ENCODE measurements around the gene TTC27.
A peak's percentile ranks its signal among the peaks of the same experiment; 100 is the strongest.
"Not testable (repeated sequence)": the region's sequence is repeated elsewhere in the genome, so short reads cannot be mapped to it uniquely, and the experiment has no call there.

TTC27 gene

DNA sequence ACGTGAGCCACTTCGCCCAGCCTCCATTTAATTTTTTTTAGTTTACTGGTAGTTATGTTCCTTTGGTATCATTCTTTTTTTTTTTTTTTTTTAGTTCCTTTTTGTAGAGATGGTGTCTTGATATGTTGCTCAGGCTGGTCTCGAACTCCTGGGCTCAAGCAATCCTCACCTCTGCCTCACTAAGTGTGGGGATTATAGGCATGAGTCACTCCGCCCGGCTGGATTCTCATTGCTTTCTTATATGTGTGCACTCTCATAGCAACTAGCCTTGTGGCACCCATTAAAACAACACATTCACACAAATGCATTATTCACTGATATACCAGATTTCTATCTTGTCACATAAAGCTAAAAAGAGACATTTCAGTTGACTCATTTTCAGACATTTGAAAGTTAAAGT lies 4.2 kb downstream of the TTC27 start:
- Mint-ChIP-seq H3K4me3 (no peak overlapping the region), H3K9me3 (no peaks in the 10 kb centered on the region), H3K36me3 (ENCODE audit: insufficient read depth) (peaks cover 33% of the 10 kb centered on the region), H3K27me3 (no peaks in the 10 kb centered on the region), H3K4me1 (peaks cover 27% of the 10 kb centered on the region), H3K27ac (ENCODE audit: low read depth) (no peak overlapping the region)
- ATAC-seq (replicated peaks; ENCODE audit: extremely low read depth, poor library complexity, severe bottlenecking) (no peak), DNase-seq (ENCODE audit: low spot score in 2 of 2) (no peak)

DNA sequence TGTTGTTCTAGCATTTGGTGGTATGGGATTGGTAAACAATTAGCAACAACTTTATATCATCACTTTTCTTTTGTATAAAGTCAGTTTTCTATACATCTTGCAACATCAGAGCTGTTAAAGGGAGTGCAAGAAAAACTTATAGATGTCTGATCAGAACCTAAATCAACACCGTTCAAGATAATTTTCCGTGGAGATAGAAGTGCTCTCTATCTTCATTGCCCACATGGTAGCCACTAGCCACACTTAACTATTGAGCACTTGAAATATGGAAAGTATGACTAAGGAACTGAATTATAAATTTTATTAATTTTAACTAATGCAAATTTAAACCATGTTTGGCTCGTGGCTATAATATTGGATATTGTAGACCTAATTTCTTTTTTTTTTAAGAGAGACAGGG lies 5.2 kb downstream of the TTC27 start:
- Mint-ChIP-seq H3K4me3 (no peak overlapping the region), H3K4me1 (peaks cover 18% of the 10 kb centered on the region), H3K36me3 (ENCODE audit: insufficient read depth) (peaks cover 32% of the 10 kb centered on the region), H3K27me3 (no peaks in the 10 kb centered on the region), H3K27ac (ENCODE audit: low read depth) (no peak overlapping the region), H3K9me3 (no peaks in the 10 kb centered on the region)
- no peak for ATAC-seq (replicated peaks; ENCODE audit: extremely low read depth, poor library complexity, severe bottlenecking)
- no peak for DNase-seq (ENCODE audit: low spot score in 2 of 2)

- not testable (repeated sequence) for H3K4me3 Mint-ChIP-seq; H3K9me3 Mint-ChIP-seq; H3K27me3 Mint-ChIP-seq; ATAC-seq (replicated peaks; ENCODE audit: extremely low read depth, poor library complexity, severe bottlenecking); DNase-seq (ENCODE audit: low spot score in 2 of 2); H3K4me1 Mint-ChIP-seq
- H3K27ac Mint-ChIP-seq (ENCODE audit: low read depth), result peak overlapping the region; percentile 53
- peaks cover 36% of the 10 kb centered on the region for H3K36me3 Mint-ChIP-seq (ENCODE audit: insufficient read depth)
Observed at GRCh38 chr2:32638548-32638947, 10.7 kb downstream of the TTC27 start.

- ATAC-seq (replicated peaks; ENCODE audit: extremely low read depth, poor library complexity, severe bottlenecking), result no peak
- H3K9me3 Mint-ChIP-seq, result no peaks in the 10 kb centered on the region
- no peak for DNase-seq (ENCODE audit: low spot score in 2 of 2)
- no peak overlapping the region for H3K27ac Mint-ChIP-seq (ENCODE audit: low read depth)
- no peak overlapping the region for H3K4me3 Mint-ChIP-seq
- H3K4me1 Mint-ChIP-seq, result peaks cover 12% of the 10 kb centered on the region
- H3K27me3 Mint-ChIP-seq, result no peaks in the 10 kb centered on the region
- H3K36me3 Mint-ChIP-seq (ENCODE audit: insufficient read depth), result peaks cover 44% of the 10 kb centered on the region
Observed at GRCh38 chr2:32641180-32641579, 13.3 kb downstream of the TTC27 start.

GRCh38 chr2:32647180-32647651 lies 19.4 kb downstream of the TTC27 start:
- no peaks in the 10 kb centered on the region for H3K9me3 Mint-ChIP-seq
- H3K4me1 Mint-ChIP-seq, result peaks cover 6% of the 10 kb centered on the region
- peaks cover 38% of the 10 kb centered on the region for H3K36me3 Mint-ChIP-seq (ENCODE audit: insufficient read depth)
- DNase-seq (ENCODE audit: low spot score in 2 of 2) (no peak), ATAC-seq (replicated peaks; ENCODE audit: extremely low read depth, poor library complexity, severe bottlenecking) (no peak)
- H3K27me3 Mint-ChIP-seq, result no peaks in the 10 kb centered on the region
- H3K27ac Mint-ChIP-seq (ENCODE audit: low read depth), result no peak overlapping the region
- no peak overlapping the region for H3K4me3 Mint-ChIP-seq

DNA sequence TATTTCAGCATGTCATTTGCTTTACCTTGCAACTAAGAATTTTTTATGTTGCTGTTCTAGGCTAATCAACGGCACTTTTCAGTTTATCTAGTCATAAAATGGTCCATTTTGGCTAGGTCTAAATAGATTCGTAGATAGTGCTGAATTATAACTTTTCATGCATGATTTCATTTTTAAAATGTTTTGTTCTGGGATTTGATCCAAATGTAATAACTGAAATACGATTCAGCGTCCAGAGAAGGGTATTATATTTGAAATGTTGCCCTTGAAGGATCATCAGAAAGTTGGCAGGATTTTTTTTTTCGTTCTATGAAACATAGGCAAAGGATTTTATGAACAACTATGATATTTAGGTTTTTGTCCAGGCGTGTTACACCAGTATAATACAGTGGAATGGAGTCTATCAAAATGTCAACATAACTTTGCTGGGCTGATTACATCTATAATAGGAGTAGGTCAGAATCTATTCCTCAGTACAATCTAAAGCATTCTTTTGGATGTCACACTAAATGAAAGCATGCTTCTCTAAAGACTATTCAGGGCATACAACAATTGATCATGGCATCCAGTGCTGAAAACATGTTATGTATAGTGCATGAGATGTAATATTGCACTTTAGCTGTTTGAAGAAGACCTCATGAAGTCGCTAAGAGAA lies 24.8 kb downstream of the TTC27 start:
- Mint-ChIP-seq H3K27ac (ENCODE audit: low read depth) (no peak overlapping the region), H3K4me1 (no peaks in the 10 kb centered on the region), H3K27me3 (no peaks in the 10 kb centered on the region), H3K4me3 (no peak overlapping the region), H3K36me3 (ENCODE audit: insufficient read depth) (peaks cover 37% of the 10 kb centered on the region), H3K9me3 (no peaks in the 10 kb centered on the region)
- ATAC-seq (replicated peaks; ENCODE audit: extremely low read depth, poor library complexity, severe bottlenecking), result no peak
- DNase-seq (ENCODE audit: low spot score in 2 of 2), result no peak

DNA sequence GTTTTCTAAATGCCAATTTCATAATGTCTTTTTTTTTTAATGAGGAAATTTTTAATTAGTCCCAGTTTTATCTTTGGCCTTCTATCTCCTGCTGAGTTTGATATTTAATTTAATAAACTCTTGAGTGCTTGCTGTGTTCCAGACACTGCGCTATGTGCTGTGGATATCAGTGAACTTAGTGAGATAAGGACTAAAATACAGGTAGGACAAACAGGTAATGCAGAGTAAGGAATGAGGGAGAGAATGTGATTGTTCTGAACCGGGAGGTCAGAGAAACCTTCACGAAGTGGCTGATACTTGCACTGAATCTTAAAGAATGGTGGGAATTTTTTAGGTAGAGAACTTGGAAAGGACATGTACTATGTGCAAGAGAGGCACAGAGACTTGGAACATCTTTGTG lies 28.2 kb downstream of the TTC27 start:
- Mint-ChIP-seq H3K27ac (ENCODE audit: low read depth) (peak overlapping the region; percentile 4), H3K9me3 (no peaks in the 10 kb centered on the region), H3K4me1 (peaks cover 6% of the 10 kb centered on the region), H3K4me3 (no peak overlapping the region), H3K36me3 (ENCODE audit: insufficient read depth) (peaks cover 26% of the 10 kb centered on the region), H3K27me3 (no peaks in the 10 kb centered on the region)
- DNase-seq (ENCODE audit: low spot score in 2 of 2) (no peak), ATAC-seq (replicated peaks; ENCODE audit: extremely low read depth, poor library complexity, severe bottlenecking) (no peak)

- Mint-ChIP-seq H3K4me1 (peaks cover 24% of the 10 kb centered on the region), H3K27me3 (no peaks in the 10 kb centered on the region), H3K27ac (ENCODE audit: low read depth) (no peak overlapping the region), H3K36me3 (ENCODE audit: insufficient read depth) (peaks cover 8% of the 10 kb centered on the region), H3K4me3 (no peak overlapping the region), H3K9me3 (no peaks in the 10 kb centered on the region)
- DNase-seq (ENCODE audit: low spot score in 2 of 2) (no peak), ATAC-seq (replicated peaks; ENCODE audit: extremely low read depth, poor library complexity, severe bottlenecking) (no peak)
Observed at GRCh38 chr2:32663864-32664263, 36.0 kb downstream of the TTC27 start.

- no peak for ATAC-seq (replicated peaks; ENCODE audit: extremely low read depth, poor library complexity, severe bottlenecking)
- H3K9me3 Mint-ChIP-seq, result no peaks in the 10 kb centered on the region
- peaks cover 12% of the 10 kb centered on the region for H3K4me1 Mint-ChIP-seq
- H3K36me3 Mint-ChIP-seq (ENCODE audit: insufficient read depth), result peaks cover 20% of the 10 kb centered on the region
- no peaks in the 10 kb centered on the region for H3K27me3 Mint-ChIP-seq
- H3K4me3 Mint-ChIP-seq, result no peak overlapping the region
- no peak overlapping the region for H3K27ac Mint-ChIP-seq (ENCODE audit: low read depth)
- no peak for DNase-seq (ENCODE audit: low spot score in 2 of 2)
Observed at GRCh38 chr2:32666704-32667103, 38.9 kb downstream of the TTC27 start.

GRCh38 chr2:32668254-32668653 lies 40.4 kb downstream of the TTC27 start:
- Mint-ChIP-seq H3K36me3 (ENCODE audit: insufficient read depth) (peaks cover 27% of the 10 kb centered on the region), H3K9me3 (no peaks in the 10 kb centered on the region), H3K4me3 (no peak overlapping the region), H3K27ac (ENCODE audit: low read depth) (no peak overlapping the region), H3K4me1 (no peaks in the 10 kb centered on the region), H3K27me3 (no peaks in the 10 kb centered on the region)
- DNase-seq (ENCODE audit: low spot score in 2 of 2) (no peak), ATAC-seq (replicated peaks; ENCODE audit: extremely low read depth, poor library complexity, severe bottlenecking) (no peak)

GRCh38 chr2:32671885-32672533 lies 44.2 kb downstream of the TTC27 start:
- Mint-ChIP-seq H3K4me1 (no peaks in the 10 kb centered on the region), H3K27ac (ENCODE audit: low read depth) (no peak overlapping the region), H3K9me3 (no peaks in the 10 kb centered on the region), H3K27me3 (no peaks in the 10 kb centered on the region), H3K4me3 (no peak overlapping the region), H3K36me3 (ENCODE audit: insufficient read depth) (peaks cover 37% of the 10 kb centered on the region)
- DNase-seq (ENCODE audit: low spot score in 2 of 2) (no peak), ATAC-seq (replicated peaks; ENCODE audit: extremely low read depth, poor library complexity, severe bottlenecking) (no peak)

- ATAC-seq (replicated peaks; ENCODE audit: extremely low read depth, poor library complexity, severe bottlenecking) (no peak), DNase-seq (ENCODE audit: low spot score in 2 of 2) (no peak)
- H3K4me1 Mint-ChIP-seq, result peaks cover 4% of the 10 kb centered on the region
- H3K27me3 Mint-ChIP-seq, result no peaks in the 10 kb centered on the region
- H3K9me3 Mint-ChIP-seq, result no peaks in the 10 kb centered on the region
- H3K4me3 Mint-ChIP-seq, result no peak overlapping the region
- H3K36me3 Mint-ChIP-seq (ENCODE audit: insufficient read depth), result peaks cover 29% of the 10 kb centered on the region
- no peak overlapping the region for H3K27ac Mint-ChIP-seq (ENCODE audit: low read depth)
Observed at GRCh38 chr2:32678825-32679224, 51.0 kb downstream of the TTC27 start.

DNA sequence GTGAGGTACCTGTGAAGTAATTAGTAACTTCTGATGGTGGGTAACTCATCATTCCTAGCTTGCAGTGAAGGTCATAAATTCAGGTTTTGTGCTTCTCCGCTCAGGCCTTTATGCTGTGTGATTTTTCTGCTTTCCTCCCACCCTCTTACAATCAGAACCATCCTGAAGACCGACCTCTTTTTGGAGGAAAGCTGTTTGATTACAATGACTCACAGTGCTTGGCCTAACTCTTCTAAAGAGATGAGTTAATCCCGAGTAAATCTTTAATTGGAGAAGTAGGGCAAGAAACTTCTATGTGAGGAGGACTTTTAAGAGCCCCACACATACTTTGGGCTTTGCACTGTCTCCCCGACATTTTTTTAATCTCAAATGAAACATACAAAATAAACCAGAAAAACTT lies 53.1 kb downstream of the TTC27 start:
- no peak for ATAC-seq (replicated peaks; ENCODE audit: extremely low read depth, poor library complexity, severe bottlenecking)
- H3K4me3 Mint-ChIP-seq, result no peak overlapping the region
- peaks cover 23% of the 10 kb centered on the region for H3K36me3 Mint-ChIP-seq (ENCODE audit: insufficient read depth)
- no peaks in the 10 kb centered on the region for H3K9me3 Mint-ChIP-seq
- no peaks in the 10 kb centered on the region for H3K27me3 Mint-ChIP-seq
- H3K4me1 Mint-ChIP-seq, result peaks cover 4% of the 10 kb centered on the region
- H3K27ac Mint-ChIP-seq (ENCODE audit: low read depth), result no peak overlapping the region
- no peak for DNase-seq (ENCODE audit: low spot score in 2 of 2)

Measured in central memory CD8-positive, alpha-beta T cell (primary cell).